ENCODE results near the gene RTP3. TPM values are rescaled to one million over a fixed set of nuclear protein-coding genes. Genes with fewer than 3 reads are reported as not detected.

Gene RTP3
- polyA plus RNA-seq, 1 of the 3 experiments (the other 2 are of a cell fraction): not detected

DNA sequence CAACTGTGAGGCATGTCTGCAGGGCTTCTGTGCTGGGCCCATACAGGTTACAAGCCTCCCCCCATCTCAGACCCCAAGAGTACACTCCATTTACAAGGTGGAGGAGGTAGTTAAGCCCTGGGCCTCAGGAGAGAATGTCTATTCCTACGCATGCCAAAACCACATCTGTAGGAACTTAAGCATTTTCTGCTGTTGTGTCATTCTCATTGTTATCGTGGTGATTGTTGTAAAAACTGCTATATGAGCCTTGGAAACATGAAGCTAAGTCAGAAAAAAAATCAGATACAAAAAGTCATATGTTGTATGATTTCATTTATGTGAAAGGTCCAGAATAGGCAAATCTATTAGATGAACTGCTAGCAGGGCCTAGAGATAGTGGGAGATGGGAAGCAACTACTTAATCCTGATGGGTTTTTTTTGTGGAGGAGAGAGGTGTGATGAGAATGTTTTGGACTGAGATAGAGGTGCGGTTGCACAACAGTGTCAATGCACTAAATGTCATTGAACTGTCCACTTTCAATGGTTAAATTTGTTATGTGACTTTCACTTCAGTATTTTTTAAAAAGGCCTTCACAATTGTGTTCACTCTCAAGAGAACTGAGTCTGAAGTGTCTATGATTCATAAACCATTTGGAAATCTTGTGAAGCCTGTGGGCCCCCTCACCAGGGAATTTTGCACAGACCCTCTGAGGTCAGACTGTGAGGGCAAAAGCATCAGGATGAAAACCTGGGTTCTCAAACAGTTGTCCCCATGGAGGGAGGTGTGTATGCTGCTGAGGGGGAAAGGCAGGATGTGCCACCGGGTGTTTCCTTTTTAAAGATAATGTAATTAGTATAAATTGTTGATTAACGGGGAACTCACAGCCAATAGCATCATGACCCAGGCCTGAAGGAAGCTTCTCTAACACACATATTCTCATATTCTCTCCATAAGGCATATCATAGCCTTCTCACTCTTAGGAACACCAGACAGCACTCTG, 3.2 kb downstream of the RTP3 start:
- H3K9ac ChIP-seq: no peak overlapping the region
- no peaks in the 10 kb centered on the region for H3K9me2 ChIP-seq
- no peaks in the 10 kb centered on the region for H3K27me3 ChIP-seq (ENCODE audit: insufficient read depth)
- no peaks in the 10 kb centered on the region for H3K9me3 ChIP-seq
- peaks cover 0 to 6% of the 10 kb centered on the region in 2 experiments; a peak in 1 of 4 replicates for H3K4me1 ChIP-seq (ENCODE audit: control insufficient read depth in 1 of 2, insufficient read depth in 2 of 2, low read depth in 1 of 2, low read length in 1 of 2)
- no peak for DNase-seq
- no peaks in the 10 kb centered on the region for H3K36me3 ChIP-seq (replicated peaks in 1 of 2; ENCODE audit: control insufficient read depth in 1 of 2, insufficient read depth in 2 of 2, low read length in 1 of 2)
- 43% methylated on average over 4 of the region's 5 CpGs for WGBS (ENCODE audit: low lambda C conversion rate)
- H3K4me2 ChIP-seq: no peak overlapping the region
- POLR2A ChIA-PET: no interaction called here
- TF ChIP-seq RCOR1 (IDR thresholded peaks at IDR 0.05; ENCODE audit: low read length): no peak
- no peak for TF ChIP-seq GATA2 (CRISPR knock-in tag; IDR thresholded peaks at IDR 0.05)
- no peak for TF ChIP-seq RFX5 (IDR thresholded peaks at IDR 0.05; ENCODE audit: low read length)
- TF ChIP-seq, protein P1, sequence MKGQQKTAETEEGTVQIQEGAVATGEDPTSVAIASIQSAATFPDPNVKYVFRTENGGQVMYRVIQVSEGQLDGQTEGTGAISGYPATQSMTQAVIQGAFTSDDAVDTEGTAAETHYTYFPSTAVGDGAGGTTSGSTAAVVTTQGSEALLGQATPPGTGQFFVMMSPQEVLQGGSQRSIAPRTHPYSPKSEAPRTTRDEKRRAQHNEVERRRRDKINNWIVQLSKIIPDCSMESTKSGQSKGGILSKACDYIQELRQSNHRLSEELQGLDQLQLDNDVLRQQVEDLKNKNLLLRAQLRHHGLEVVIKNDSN (IDR thresholded peaks at IDR 0.05; ENCODE audit: borderline replicate concordance, low read depth): no peak
- TF ChIP-seq RXRA (IDR thresholded peaks at IDR 0.05; ENCODE audit: borderline replicate concordance, low read depth): no peak
- TF ChIP-seq CHD2 (IDR thresholded peaks at IDR 0.05; ENCODE audit: low read length, partially characterized antibody): no peak
- no peak overlapping the region for H3K4me3 ChIP-seq (ENCODE audit: low read depth in 2 of 2, low read length in 1 of 2)
- H2AFZ ChIP-seq (ENCODE audit: low read depth): no peak overlapping the region
- no peaks in the 10 kb centered on the region for H4K20me1 ChIP-seq (ENCODE audit: insufficient read depth)
- H3K27ac ChIP-seq (ENCODE audit: low read depth in 2 of 2, low read length in 1 of 2): no peak overlapping the region
- no peaks in the 10 kb centered on the region for H3F3A ChIP-seq (replicated peaks; ENCODE audit: insufficient read depth)
- H3K79me2 ChIP-seq (ENCODE audit: insufficient read depth): no peaks in the 10 kb centered on the region
- CTCF ChIA-PET: interaction anchor here (1.0 to 8.7 kb wide), 2 partner anchors 14 to 57 kb away, joined by 4 to 108 read pairs; no protein-coding TSS in a partner anchor

- Histone ChIP-seq H3K79me2 (ENCODE audit: insufficient read depth) (no peaks in the 10 kb centered on the region), H3F3A (replicated peaks; ENCODE audit: insufficient read depth) (no peaks in the 10 kb centered on the region), H3K4me1 (ENCODE audit: control insufficient read depth in 1 of 2, insufficient read depth in 2 of 2, low read depth in 1 of 2, low read length in 1 of 2) (peaks cover 0 to 6% of the 10 kb centered on the region in 2 experiments; a peak in 1 of 4 replicates), H3K36me3 (replicated peaks in 1 of 2; ENCODE audit: control insufficient read depth in 1 of 2, insufficient read depth in 2 of 2, low read length in 1 of 2) (no peaks in the 10 kb centered on the region), H3K27ac (ENCODE audit: low read depth in 2 of 2, low read length in 1 of 2) (no peak overlapping the region), H3K4me2 (no peak overlapping the region), H3K9ac (no peak overlapping the region), H3K9me3 (no peaks in the 10 kb centered on the region), H3K9me2 (no peaks in the 10 kb centered on the region), H4K20me1 (ENCODE audit: insufficient read depth) (no peaks in the 10 kb centered on the region), H3K4me3 (ENCODE audit: low read depth in 2 of 2, low read length in 1 of 2) (no peak overlapping the region), H2AFZ (ENCODE audit: low read depth) (no peak overlapping the region), H3K27me3 (ENCODE audit: insufficient read depth) (no peaks in the 10 kb centered on the region)
- CTCF ChIA-PET: interaction anchor here (1.0 to 8.7 kb wide), 2 partner anchors 15 to 56 kb away, joined by 4 to 108 read pairs; no protein-coding TSS in a partner anchor
- TF ChIP-seq POLR2AphosphoS5 (IDR thresholded peaks at IDR 0.05; ENCODE audit: low read depth, low read length) (no peak), CHD2 (IDR thresholded peaks at IDR 0.05; ENCODE audit: low read length, partially characterized antibody) (no peak), TEAD4 (IDR thresholded peaks at IDR 0.05; ENCODE audit: borderline replicate concordance, insufficient read depth) (no peak), ZBTB33 (IDR thresholded peaks at IDR 0.05; ENCODE audit: borderline replicate concordance, low read depth) (no peak), NRF1 (IDR thresholded peaks at IDR 0.05; ENCODE audit: low read depth, low read length) (no peak), SMC3 (IDR thresholded peaks at IDR 0.05; ENCODE audit: low read depth, low read length) (no peak), FOXM1 (IDR thresholded peaks at IDR 0.05; ENCODE audit: low read depth) (no peak)
- TF ChIP-seq, protein P2, sequence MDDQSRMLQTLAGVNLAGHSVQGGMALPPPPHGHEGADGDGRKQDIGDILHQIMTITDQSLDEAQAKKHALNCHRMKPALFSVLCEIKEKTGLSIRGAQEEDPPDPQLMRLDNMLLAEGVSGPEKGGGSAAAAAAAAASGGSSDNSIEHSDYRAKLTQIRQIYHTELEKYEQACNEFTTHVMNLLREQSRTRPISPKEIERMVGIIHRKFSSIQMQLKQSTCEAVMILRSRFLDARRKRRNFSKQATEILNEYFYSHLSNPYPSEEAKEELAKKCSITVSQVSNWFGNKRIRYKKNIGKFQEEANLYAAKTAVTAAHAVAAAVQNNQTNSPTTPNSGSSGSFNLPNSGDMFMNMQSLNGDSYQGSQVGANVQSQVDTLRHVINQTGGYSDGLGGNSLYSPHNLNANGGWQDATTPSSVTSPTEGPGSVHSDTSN (IDR thresholded peaks at IDR 0.05): no peak
- POLR2A ChIA-PET: no interaction called here
- 32% methylated on average over 4 of the region's 4 CpGs for WGBS (ENCODE audit: low lambda C conversion rate)
- DNase-seq: no peak
Measured at GRCh38 chr3:46501702-46502101, 3.9 kb downstream of the RTP3 start.
